GM11168 (cell line): Measurements from ENCODE around the gene PDE1C.

ENCODE experiments used
- in situ Hi-C: fragments of 300-500 bp; cut with MboI; formaldehyde crosslinking; loops from one replicate; pipeline ENCODE4 v1.12.0; 2022; ENCODE audit warnings: low sequenced_read_pairs; ENCODE audit not compliant: unreplicated experiment

Gene PDE1C

DNA sequence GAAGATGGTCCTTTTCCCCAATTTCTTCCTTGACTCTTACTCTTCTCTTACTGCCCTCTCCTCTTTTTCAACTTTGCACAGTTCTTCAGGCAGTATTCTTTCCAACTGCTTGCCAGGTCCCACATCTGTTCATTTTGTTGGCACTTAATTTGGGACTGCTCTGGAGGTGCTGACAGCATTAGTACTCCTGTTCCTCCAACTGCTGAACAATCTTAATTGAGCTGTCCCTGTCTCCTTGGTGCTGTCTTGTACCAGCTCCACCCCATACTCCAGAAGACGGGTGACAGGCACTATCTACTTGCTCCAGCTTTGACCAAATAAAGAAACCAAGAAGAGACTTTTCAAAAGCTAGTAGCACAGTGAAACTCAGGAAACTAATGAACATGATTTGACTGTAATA, 160.0 kb downstream of the PDE1C start:
- in situ Hi-C loops = no loop called here

DNA sequence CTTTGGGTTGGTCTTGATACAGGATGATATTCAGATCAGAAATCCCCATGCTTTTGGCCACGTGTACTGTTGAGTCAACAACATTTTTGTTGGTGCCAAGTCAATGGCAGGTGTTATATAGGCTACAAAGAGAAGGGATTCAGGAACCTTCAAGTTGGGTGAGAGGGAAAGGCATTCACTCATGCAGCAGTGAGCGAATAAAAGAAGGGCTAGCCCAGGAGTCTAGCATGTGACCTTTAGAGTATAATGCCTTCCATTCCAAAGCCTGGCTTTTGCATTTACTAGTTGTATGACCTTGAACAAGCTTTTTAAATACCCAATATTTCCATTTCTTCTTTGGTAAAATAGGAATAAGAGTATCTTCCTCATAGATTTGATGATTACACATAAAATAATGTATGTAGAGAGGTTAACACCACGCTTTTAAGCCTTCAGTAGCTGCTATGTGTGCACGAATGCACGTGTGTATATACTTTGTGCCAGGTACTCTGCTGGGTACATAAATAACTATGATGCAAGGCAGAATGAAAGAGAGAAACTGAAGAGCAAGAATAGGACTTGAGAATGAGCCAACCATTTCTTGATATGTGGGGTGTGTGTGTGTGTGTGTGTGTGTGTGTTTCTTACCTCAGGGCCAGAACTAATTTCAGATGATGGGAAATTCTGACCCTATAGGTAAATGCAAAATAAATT, 163.6 kb downstream of the PDE1C start:
- in situ Hi-C loops = no loop called here

DNA sequence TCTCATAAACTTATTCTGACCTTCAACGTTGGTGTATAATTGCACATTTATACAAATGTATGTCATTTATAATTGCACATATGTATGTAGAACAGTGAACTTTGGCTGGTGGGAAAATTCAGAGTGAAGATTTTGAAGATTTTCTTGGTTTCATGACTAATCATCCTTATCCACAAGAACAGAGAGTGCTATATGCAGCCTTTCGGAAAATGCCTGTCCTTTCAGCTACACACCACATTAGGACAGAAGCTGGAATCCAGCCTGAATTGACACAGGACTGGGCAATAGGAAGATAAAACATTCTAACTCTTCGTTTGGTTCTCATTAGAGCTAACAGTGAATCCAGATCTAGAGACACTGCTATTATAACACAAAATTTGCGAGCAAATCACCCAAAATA, 166.2 kb downstream of the PDE1C start:
- in situ Hi-C loops = no loop called here

DNA sequence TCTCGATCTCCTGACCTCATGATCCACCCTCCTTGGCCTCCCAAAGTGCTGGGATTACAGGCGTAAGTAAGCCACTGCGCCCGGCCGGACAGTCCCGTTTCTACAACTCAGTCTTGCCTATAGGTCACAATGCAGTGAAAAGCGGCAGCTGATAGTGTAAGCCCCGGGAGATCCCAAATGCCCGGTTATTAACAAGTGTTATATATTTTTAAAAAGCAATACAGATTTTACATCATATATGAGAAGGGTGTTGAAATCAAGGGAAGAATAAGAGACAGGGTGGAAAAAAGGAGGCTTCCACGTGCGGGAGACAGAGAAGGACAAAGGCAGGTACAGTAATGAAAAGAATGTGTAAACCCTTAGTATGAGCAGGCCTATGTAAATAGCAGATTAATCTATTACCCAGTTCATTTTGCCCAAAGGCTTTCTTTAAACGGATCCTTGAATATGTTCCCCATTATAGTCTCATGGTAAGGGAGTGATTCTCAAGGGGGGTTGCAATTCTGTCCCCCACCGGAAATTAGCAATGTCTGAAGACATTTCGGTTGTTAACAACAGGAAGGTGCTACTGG, 170.8 kb downstream of the PDE1C start:
- in situ Hi-C loops = no loop called here

DNA sequence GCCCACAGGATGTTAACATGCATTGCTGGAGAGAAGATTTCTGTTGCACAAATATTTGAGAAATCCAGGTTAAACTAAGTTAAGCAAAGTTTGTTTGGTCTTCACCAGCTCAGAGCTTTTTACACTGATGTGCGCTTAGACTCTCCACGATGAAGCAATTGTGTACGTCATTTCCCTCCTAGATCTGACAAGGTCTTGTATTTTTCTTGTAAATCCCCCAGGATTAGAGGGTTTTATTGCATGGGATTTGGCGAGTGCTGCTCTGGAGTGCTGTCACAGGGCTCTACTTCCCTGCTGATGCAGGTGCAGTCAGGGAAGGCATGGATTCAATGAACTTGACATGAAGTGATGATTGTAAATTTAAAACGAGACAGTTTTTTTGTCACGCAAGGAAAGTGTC, 173.3 kb downstream of the PDE1C start:
- in situ Hi-C loops = no loop called here

DNA sequence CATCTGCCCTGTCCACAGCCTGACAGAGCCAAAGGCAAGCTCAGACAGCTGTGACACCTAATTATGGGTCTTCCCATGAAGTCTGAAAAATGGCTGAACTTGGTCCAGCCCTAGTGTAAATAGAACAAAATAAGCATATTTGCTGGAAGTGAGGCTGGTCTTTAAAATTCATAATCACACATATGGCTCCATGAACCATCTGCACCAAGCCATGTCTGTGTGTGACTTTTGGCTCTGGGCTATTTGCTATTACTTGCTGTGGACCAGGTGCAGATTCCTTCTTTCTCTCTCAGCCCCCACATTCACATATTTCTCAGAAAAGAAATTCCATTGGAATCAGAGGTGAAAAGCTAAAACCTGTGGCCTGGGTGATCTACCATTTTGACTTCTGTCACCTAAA, 175.9 kb downstream of the PDE1C start:
- in situ Hi-C loops = no loop called here

DNA sequence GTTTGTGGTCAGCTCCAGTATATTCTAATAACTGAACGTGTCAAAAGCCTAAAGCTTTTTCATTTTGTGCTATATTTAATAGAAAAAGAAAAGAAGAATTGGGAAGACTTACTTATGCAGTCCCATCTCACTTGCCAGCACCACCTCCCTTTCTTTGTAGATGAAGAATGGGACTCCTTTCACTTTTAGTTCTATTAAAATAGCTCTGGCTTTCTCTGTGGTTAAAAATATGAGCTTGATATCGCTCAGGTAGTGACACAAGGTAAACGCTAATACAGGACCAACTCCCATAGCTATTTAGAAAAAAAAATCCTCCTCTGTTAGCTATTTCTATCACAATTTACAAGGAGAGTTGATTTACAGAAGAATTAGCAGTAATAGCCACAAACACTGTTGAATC, 176.8 kb downstream of the PDE1C start:
- in situ Hi-C loops = no loop called here

DNA sequence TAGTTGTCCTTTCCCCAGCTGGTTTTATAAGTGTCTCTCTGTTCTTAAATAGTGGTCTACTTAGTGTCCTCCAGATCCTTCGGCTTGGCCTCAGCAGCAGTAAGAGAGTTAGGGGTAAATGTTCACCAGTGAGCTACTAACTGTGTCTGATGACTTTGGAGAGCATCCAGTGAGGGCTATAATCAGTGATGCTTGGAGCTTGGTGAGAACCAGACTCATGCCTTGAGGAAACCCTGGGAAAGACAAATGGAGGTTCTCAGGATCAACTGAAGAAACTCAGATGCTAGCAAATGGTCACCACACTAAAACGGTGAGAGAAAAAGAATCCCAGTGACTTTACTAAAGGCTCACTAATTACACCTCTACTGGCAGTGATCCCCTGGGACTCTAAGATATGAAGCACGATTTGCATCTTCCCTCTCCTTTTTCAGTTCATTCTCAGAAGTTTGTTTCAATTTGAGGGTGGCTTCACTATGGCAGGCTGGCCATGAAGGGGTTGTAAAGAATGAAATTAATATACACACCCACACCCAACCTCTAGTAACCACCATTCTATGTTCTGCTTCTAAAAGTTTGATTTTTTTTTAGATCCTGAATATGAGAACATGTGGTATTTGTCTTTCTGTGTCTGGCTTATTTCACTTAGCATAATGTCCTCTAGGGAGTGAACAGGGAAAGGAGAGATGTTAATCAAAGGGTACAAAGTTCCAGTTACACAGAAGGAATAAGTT, 177.9 kb downstream of the PDE1C start:
- in situ Hi-C loops = no loop called here

DNA sequence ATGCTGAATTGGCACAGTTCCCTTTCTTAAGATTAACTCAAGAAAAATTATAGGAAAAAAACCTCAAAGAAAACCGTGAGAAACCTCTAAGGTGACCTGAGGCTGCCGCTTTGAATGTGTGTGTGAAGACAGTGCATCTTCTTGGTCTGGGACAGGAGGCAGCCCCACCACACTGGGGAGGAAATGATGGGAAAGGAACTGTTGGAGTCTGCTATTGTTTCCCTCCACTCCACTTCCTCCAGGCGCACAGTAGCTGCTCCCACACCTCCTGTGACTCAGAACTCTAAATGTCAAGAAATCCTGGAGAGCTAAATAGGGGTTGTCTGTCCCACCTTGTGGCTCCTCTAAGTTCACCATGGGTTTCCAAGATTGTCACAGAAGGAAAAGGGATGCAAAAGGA, 179.4 kb downstream of the PDE1C start:
- in situ Hi-C loops = no loop called here

DNA sequence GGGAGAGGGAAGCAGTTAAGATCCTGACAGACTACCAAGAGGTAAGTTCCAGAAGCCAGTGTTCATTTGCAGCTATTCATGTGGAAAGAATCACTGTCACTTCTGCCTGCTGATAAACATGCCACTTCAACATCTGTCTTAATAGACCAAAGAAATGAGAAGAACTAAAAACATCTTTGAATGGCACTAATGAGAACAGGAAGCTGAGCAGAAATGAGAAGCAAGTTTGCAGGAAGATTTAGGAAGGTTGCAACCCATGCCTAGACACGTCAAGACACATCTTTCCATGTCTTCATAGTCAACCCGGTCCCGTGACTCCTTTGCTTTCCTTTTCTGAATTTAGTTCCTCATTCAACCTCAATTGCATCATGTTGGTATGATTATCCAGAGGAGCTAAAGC, 180.0 kb downstream of the PDE1C start:
- in situ Hi-C loops = no loop called here

DNA sequence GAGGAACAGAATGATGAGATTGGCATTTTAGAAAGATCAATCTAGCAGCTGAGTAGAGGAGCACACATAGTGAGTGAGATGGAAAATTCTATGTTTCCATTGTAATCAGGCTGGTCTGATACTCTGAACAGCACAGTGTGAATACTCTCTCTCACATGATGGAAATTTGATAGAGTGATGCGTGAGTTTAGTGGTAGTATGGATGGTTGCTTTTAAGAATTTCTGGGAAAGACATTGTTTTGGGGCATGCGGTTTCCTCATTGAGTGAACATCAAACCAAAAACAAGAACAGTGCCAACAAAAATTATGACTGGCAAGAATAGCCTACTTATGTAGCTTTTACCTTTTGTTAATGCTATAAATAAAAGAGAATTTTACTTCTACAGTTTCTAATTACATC, 183.2 kb downstream of the PDE1C start:
- in situ Hi-C loops = no loop called here

DNA sequence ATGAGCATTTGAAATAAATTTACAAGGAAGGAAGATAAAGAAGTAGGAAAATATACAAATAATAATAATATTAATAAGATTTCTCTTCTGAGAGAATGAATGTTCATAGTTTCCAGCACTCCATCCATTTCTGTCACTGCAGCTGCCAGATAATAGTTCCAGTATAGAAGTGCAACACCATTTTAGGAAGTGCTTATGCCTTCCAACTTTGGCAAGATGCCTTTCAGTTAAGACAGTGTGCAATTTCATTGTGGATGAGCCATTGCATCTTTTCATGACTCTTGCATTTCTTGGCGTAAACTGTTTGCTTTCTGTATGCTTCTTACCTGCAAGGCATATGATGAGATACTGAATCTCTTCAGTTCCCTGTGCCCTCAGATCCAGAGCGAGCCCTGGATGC, 185.0 kb downstream of the PDE1C start:
- in situ Hi-C loops = no loop called here

DNA sequence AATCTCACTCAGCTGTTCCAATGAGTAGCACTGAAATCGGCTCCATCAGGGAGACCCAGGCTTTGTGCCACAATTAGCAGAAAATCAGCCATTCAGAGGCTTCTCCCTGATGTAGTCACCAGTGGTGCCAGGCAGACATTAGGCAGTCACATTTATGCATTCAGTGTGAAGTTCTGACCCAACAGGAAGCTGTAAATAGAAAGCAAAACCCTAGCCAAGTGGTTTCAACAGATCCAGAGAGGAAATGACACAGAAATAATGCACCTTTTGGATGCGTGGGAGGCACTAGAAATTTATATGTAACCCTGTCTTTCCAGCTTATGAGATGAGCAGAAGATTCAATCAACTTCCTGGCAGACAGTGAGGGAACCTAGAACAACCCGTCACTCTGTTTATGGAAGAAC, 186.4 kb downstream of the PDE1C start:
- in situ Hi-C loops = no loop called here

DNA sequence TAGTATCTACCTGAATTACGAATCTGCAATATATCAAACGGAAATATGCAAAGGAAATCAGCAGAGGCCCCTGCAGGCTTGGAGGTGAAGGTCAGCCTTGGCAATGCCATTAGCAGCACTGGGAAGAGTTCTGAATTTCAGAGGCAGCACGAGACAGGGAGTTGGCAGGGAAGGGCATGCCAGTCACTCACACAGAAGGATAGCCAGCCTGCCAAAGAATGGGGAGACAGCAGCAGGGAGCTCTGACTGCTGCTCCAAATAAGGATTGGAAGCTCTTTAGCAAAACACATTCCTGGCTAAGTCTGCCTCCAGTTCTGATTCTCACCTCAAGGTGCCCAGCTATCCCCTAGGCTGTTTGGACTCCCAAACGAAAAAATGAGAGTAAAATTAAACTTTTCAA, 188.0 kb downstream of the PDE1C start:
- in situ Hi-C loops = no loop called here

DNA sequence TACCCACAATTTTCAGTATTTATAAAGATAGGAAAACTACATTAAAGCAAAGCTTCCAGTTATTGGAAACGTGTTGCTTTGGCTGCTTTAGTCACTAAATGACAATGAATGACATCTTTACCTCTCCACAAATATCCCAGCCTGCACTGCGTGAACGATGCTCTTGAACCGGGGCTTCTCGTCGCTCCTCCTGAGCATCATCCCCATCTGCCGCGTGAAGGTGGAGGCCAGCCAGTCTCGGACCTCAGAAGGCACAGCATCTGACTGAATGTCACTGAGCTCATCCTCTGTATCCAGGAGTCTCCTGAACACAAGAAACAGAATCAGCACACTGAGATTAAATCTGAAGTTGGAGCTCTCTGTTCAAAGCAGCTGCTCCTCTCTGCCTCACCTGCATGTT, 191.3 kb downstream of the PDE1C start:
- in situ Hi-C loops = no loop called here

DNA sequence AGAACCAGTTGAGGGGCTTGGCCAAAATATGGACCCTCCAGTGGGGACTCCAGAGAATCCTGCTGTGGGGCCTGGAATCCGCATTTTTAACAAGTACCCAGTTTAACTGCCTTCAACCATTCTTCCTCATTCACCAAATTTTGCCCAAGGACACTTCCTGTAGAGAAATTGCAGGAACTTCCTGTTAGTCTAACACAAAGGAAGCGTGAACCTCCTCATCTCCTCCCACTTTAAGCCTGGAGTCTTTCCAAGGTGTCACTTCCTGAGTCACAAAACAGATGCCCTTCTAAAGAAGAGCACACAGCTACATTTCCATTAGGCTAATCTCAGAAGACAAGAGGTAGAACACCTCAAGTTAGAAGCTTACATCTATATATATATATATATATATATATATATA, 194.8 kb downstream of the PDE1C start:
- in situ Hi-C loops = no loop called here

DNA sequence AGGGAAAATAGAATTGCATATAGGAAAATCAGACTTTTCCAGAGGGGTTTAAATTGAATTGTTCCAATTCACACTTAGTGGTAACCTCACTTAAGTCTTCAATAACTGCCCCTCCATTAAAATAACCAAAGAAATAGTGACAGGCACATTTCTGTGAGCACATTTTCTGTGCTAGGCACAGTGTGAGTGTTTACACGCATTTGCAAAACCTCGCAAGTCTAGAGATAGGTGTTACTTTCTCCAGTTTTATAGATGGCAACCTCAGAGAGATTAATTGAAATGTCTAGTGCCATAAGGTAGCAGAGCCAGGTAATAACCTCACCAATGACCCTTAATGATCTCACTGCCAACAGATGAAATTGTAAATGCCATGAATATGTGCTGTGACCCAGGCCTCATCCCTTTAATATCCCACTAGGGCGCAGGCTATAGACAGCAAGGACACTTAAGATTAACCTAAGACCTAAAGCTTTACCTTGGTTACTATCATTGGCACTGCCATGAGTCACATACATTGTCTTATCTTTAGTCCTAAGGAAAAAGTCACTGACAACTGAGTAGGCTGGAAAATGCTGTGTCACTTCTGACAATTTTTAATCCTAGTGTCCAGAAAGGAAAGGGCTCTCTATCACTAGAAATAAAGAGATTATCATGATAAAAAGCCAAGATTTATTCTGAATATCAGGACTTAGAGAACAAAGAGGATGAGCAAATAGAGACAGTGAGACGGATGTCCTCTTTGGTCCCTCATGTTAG, 195.4 kb downstream of the PDE1C start:
- in situ Hi-C loops = no loop called here

DNA sequence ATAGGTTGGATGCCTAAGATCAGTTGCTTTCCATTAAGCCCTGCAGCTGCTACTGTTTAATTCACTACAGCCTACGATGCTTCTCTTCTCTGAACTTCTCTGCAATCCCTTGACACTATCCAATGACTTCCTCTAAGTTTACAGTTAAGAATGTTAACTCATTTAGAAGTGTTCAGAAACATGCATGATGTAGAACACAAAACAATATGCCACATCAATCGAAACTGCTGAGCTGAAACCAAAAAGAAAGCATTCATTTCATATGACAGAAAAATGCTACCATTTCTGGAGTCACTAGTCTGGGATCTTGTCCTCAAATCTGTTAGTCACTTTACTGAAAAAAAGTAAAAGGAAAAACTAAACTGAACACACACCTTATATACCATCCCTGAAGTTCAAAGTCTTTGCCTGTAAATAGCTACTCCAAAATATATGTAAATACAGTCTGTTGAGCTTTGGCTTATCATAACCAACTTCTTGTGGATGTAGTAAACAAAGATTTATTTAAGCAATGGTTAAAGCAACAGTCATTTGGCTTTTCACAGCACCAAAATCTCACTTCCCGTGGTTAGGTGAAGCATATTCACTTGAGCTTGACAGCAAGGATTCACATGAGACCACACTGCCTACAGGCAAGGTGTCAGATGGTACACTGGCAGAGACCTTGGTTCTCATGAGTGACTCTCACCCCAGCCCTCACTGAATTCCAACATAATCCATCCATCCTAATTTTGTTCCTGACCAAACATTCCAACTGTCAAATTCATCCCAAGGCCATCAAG, 196.2 kb downstream of the PDE1C start:
- in situ Hi-C loops = no loop called here

DNA sequence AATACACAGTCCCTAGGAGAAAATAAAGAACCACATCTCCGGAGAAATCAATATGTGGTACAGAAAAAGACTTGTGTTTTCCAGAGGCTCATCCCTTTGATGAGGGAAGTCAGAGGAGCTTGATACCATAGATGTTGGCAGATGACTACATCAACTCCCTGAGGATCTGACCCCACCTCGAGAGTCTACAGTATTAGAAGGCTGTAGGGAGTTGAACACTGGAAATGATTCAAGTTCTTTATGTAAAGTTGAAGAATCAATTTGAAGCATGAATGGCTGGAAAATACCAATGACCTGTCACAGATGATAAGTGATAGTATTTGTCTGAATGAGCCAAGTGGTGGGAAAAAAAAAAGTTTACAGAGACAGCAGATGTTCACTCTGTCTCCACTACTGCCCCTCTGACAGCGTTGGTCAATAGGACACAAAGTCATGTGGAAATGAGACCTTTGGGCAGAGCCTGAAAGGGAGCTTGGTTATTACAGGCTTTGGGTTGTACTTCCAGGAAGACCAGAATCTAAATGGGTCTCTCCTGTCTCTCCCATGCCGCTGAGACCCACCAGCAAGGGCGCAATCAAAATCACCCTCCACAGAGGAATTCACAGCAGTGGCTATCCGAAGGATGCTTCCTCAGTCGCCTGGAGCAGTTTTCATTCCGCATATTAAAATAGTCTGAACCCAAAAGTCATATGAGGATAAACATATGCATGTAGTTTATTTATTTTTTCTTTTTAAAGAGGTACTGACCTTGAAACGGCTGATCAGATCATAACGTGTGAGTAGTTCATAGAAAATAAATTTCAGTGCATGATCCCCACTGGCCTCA, 197.4 kb downstream of the PDE1C start:
- in situ Hi-C loops = no loop called here

DNA sequence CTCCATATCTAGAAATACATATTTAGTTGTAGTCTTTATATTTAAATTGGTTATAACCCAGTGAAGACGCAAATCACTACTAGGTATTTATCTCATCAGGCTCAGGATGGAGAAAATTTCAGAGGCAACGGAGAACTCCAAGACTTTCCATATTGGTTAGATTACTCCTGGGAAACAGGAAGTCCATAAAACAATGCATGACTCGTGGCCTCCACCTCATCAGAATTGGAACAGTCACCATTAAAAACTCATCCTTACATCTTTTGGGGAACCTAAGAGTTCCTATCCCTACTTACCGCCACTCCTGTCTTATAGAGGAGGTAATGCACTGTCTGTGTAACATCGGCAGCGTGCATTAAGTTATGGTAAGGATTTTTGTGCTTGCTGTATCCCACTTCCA, 205.6 kb downstream of the PDE1C start:
- in situ Hi-C loops = no loop called here
